ENCODE results near the gene FAM47A.

The FAM47A gene

GRCh38 chrX:34130501-34130900 is 1.6 kb downstream of the FAM47A start:
- ChIA-PET POLR2A (ENCODE audit: low non-redundant PET) (no interaction called here), CTCF (no interaction called here)

GRCh38 chrX:34126011-34126410 is 6.1 kb downstream of the FAM47A start:
- TF ChIP-seq CTCF (conservative IDR thresholded peaks at IDR 0.05; ENCODE audit: low read depth): no peak
- no peak overlapping the region for H3K27ac ChIP-seq
- POLR2A ChIA-PET (ENCODE audit: low non-redundant PET): no interaction called here
- DNase-seq (ENCODE audit: low spot score): no peak
- CTCF ChIA-PET: interaction anchor here (0.5 kb wide), 1 partner anchor 56 kb away, joined by 4 read pairs; no protein-coding TSS in a partner anchor

More at GRCh38 chrX:34130501-34130900, 1.6 kb downstream of the FAM47A start:
- DNase-seq (ENCODE audit: low spot score): no peak
- H3K27ac ChIP-seq: no peak overlapping the region
- no peak for TF ChIP-seq CTCF (conservative IDR thresholded peaks at IDR 0.05; ENCODE audit: low read depth)

- ChIA-PET POLR2A (ENCODE audit: low non-redundant PET) (no interaction called here), CTCF (no interaction called here)
- DNase-seq (ENCODE audit: low spot score): no peak
- H3K27ac ChIP-seq: no peak overlapping the region
- no peak for TF ChIP-seq CTCF (conservative IDR thresholded peaks at IDR 0.05; ENCODE audit: low read depth)
Measured at GRCh38 chrX:34119122-34119521, 13.0 kb downstream of the FAM47A start.

- no peak for TF ChIP-seq CTCF (conservative IDR thresholded peaks at IDR 0.05; ENCODE audit: low read depth)
- H3K27ac ChIP-seq: no peak overlapping the region
- ChIA-PET POLR2A (ENCODE audit: low non-redundant PET) (no interaction called here), CTCF (no interaction called here)
- no peak for DNase-seq (ENCODE audit: low spot score)
Measured at GRCh38 chrX:34112459-34112858, 19.7 kb downstream of the FAM47A start.

All from RWPE1 (cell line).